ENCODE results near the gene ADAMTS20.
"Not testable (repeated sequence)": the region's sequence is repeated elsewhere in the genome, so short reads cannot be mapped to it uniquely, and the experiment has no call there.

ADAMTS20 gene

DNA sequence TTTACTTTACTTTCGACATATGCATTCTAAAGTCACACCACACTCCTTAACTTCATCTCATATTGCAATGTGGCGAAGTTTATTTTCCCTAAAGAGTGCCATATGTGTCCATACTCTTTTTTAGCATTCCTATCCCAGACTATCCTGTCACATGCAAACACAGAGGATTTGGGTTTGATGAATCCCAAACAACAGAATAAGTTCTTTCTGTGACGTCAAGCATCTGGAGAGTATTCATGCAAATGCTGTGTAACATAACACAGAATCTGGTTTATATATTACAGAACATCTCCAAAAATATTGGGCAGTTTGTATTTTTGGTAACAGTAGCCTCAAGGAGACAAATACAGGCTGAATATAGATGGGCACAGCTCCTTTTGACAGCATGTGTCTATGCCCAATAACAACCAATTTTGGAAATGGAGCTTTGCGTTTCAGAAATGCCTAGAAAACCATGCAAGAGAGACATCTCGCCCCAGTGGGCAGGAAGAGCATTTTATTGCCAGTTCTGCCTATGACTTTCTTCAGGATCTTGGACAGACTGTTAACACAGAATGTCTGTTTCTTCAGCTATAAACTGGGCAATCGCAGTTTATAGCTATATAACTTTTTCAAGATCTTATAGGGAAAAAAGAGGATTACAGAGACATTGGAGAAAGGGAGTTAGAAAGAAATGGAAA, 190.8 kb downstream of the ADAMTS20 start:
- no peak for DNase-seq (ENCODE audit: low read depth)

DNA sequence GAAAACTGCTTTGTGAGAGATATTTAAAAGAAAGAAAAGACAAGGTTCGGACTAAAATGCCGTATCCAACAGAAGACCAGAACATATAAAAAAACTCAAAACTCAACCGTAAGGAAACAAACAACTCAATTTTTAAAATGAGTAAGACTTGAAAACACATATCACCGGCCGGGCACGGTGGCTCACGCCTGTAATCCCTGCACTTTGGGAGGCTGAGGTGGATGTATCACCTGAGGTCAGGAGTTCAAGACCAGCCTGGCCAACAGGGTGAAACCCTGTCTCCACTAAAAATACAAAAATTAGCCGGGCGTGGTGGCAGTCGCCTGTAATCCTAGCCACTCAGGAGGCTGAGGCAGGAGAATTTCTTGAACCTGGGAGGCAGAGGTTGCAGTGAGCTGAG, 192.0 kb downstream of the ADAMTS20 start:
- not testable (repeated sequence) for DNase-seq (ENCODE audit: low read depth)

DNA sequence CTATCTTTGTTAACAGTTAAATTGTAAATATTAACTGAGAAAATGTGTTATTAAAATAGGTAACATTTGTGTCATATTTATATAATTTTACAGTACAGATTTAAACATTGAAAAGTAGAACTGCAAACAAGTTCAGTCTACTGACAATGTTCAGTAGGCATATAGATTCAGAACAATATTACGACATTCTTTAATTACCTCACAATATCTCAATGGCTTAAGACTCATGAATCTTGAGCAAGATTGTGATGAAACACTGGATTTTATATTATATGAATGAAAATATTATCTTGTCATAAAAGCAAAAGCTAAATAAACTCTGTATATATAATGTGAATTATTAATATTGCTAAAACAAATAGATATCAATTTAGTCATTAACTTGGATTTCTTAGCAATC, 194.9 kb downstream of the ADAMTS20 start:
- no peak for DNase-seq (ENCODE audit: low read depth)

DNA sequence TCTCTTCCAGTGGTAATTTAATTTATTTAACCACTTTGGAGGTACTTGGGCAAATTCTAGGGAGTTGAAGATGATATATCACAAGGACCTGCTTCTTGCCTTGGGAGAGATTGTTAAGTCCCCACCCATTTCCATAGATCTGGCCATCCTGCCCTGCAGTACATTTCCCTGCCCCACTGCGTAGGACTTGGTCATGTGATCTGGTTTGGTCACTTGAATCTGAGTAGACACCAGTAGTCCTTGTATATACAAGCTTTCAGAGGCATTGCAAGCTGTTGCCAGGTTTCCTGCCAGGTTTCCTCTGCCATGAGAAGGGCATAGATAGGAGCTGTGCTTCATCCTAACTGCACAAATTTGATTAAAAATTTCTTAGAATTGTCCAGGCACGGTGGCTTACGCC, 200.0 kb downstream of the ADAMTS20 start:
- DNase-seq (ENCODE audit: low read depth), result no peak

DNA sequence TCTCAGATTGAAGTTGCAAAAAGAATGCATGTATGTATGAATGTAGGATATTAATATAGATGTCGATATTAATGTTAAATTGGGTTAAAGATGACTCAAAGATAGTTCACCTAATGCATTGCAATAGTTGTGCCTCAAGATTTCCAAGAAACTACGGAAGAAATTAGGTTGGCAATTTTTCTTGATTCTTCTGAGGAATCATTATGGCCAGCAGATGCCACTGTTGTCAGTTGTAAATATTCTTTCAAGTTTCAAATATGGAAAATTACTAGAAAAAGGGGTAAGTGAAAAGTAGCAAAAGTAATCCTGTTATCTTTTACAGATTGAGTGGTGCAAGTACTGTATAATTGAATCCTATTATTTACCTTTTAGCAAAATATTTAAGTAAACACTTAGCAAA, 202.1 kb downstream of the ADAMTS20 start:
- DNase-seq (ENCODE audit: low read depth), result no peak

DNA sequence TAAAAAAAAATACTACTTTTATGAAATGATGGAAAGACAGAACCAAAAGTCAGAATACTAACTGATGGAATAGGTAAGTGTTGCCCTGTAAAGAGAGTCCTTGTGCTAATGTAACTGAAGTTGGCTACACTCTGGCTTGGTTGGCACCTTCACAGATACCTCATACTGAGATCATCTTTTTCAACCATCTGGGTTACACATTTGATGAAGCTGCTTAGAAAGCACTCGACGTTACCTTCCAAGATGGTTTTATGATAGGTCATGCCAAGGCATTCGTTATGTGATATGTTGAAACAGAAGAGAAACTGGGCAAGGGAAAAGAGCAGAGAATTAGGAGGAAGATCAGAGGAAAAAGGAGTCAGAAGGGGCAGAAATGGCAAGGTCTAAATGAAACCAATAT, 203.8 kb downstream of the ADAMTS20 start:
- no peak for DNase-seq (ENCODE audit: low read depth)

DNA sequence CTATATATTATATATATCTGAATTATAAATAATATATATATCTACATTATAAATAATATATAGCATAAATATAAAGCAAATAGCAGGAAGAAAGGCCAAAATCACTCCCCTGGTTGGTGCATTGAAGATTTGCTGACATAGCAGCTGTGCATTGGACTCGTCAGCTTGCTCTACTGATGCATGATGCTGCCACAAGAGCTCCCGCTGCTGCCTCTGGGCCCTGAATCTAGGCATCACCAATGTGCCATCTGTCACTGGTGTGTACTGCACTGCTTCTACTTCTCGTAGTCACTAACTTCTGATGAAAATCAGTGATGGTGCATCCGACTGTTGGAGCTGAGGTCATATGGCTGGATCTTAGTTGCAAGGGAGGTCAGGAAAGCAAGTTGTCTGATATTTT, 205.0 kb downstream of the ADAMTS20 start:
- no peak for DNase-seq (ENCODE audit: low read depth)

DNA sequence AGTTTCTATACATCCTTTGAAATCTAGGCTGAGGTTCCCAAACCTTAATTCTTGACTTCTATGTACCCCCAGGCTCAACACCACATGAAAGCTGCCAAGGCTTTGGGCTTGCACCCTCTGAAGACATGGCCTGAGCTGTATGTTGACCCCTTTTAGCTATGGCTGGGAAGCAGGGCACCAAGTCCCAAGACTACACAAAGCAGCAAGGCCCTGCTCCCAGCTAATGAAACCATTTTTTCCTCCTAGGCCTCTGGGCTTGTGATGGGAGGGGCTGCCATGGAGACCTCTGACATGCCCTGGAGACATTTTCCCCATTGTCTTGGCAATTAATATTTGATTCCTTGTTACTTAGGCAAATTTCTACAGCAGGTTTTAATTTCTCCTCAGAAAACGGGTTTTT, 207.0 kb downstream of the ADAMTS20 start:
- no peak for DNase-seq (ENCODE audit: low read depth)

DNA sequence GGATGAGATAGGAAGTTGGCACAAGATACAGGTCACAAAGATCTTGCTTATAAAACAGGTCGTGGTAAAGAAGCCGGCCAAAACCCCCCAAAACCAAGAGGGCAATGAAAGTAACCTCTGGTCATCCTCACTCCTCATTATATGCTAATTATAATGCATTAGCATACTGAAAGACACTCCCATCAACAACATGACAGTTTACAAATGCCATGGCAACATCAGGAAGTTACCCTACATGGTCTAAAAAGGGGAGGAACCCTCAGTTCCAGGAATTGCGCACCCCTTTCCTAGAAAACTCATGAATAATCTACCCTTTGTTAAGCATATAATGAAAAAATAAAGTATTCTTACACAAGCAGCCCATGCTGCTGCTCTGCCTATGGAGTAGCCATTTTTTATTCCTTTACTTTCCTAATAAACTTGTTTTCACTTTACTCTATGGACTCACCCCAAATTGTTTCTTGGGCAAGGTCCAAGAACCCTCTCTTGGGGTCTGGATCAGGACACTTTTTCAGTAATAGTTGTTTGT, 210.2 kb downstream of the ADAMTS20 start:
- not testable (repeated sequence) for DNase-seq (ENCODE audit: low read depth)

DNA sequence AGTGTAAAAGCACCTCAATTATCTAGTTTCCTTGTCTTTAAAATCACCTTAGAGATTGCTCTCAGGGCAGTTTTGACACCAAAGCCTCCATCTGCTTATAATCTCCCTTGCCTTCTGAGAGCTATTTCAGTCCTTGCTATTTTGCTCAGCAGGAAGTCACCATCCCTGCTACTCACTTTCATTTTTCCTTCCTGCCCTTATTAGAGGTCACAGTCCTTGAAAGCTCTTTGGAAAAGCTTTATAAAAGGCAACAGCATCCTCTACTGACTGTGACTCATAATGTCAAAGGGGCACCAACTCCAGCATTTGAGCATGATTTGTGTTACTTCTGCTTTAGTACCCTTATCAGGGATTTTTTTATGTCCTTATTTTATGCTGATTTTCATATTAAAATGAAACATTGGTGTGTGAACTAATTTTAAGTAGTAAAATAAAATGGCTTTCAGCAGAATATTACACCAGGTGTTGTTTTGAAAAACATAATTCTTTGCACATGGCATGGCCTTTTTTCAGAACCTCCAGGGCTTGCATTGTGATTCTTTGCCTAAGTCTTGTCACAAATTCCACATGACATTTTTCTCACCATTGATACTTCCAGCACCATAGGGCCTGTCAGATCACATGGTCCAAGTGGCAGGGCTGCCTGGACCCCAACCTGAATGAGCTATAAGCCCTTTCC, 213.0 kb downstream of the ADAMTS20 start:
- DNase-seq (ENCODE audit: low read depth), result peak; percentile 18

DNA sequence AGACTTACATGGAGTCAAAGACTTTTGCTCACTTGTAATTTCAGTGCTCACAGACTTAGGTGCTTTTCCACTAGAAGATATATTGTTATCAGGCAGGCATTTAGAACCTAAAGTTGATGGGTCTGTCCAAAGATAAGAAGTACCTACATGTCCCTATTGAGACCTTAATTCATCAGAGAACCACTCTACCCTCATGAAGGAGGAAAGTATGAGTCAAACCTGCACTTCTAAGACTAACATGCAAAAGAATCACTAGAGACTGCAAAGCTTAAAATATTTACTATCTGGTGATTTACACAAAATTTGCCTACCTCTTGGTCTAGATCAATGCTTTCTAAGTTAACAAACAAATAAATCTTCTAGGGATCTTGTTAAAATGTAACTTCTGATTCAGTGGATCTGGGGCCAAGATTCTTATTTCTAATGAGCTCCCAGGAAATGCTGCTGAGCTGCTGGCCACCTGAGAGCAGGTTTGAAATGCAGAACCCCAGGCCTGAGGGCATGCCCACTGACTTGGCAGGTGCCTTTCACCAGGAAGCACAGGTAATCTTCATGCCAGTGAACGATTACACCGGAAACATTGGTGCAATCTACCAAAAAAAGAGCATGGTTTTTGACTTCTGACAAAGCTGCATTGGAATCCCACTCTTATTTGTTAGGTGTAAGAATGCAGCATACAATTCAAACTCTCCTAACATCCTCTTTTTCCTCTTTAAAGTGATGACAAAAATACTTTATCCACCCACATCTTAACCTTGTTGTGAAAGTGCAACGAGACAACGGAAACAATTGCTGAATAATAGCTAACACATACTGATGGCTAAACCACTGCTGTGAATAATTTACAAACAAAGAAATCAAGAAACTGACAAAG, 214.2 kb downstream of the ADAMTS20 start:
- no peak for DNase-seq (ENCODE audit: low read depth)

DNA sequence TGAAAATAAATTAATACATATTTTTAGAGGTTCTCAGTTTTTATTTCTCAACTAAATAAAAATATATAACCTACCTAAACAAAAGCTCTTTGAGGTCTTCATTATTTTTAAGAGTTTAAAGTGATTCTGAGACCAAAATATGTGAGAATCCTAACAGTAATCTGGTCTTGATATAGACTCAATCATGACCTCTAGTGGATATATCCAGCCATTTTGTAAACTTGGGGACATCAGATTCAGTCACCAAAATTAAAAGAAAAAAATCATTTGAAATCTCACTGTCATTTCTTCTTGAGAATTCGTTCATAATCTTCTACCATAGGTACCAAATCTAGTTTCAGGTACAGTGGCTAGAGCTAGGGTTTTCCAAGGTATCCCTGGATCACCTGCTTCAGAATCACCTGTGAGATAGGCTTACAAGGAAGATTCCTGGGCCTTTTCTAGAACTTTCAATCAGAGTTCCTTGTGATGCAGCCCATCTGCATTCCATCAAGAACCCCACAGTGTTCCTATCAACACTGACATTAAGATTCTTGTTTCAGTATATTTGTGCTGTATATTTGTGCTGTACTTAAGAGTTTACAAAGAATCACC, 214.9 kb downstream of the ADAMTS20 start:
- DNase-seq (ENCODE audit: low read depth), result no peak

DNA sequence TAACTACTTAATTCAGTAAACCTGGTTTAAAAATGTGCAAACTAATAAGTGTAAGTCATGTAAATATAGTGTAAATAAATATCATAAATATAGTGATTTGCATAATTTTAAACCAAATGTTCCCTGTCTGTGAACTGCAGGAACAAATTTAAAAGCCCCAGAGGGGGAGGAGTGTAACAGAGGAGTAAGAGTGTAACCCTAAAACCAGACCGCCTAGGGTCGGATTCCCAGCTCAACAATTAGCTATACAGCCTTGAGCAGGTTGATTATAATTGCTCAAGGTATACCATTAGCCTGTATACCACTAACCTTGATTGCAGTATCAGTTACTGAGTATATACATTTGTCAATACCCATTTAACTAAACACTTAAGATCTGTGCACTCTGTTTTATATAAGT, 218.4 kb downstream of the ADAMTS20 start:
- no peak for DNase-seq (ENCODE audit: low read depth)

DNA sequence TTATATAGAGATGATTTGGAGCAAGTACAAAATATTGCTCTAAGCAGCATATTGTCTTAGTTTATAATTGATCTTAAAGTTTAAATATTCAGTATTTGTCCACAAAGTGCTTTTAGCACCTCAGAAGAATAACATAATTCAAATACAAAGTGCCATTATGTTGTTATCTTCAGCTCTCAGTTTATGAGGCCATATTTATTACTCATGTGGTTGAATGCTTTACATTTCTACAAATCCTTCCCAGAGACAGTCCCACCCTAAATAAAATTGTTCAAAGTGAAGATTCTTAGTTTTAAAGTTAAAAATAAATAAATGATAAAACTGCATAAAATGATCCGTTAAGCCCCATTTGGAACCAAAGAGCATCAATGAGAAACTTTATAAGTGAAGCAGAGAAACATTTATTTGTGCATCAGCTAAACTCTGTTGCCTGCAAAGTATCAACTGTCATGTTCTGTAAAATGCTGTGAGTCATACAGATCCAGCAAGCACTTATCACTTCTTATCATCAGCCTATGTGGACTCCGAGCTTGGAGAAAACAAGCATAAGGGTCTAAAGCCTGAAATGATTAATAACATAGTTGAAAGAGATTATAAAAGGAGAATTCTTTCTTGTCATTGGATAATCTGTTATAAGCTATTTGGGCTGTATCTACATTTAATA, 218.9 kb downstream of the ADAMTS20 start:
- no peak for DNase-seq (ENCODE audit: low read depth)

DNA sequence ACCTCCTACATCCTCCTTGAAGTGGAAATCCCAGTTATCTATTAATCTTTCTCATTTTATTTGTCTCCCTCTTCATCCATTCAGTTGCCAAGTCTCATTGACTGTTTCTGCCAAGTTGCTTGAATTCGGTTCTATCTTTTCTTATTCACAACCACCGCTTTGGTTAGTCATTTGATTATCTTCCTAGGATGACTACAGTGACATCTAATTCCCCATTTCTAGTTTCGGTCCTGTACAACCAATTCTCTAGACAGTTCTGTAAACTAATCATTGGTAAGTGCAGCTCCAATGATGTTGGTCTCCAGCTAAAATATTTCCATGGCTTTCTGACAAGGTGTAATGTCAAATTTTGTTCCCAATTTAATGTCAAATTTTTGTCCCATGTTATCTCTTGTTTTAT, 220.1 kb downstream of the ADAMTS20 start:
- DNase-seq (ENCODE audit: low read depth), result no peak

DNA sequence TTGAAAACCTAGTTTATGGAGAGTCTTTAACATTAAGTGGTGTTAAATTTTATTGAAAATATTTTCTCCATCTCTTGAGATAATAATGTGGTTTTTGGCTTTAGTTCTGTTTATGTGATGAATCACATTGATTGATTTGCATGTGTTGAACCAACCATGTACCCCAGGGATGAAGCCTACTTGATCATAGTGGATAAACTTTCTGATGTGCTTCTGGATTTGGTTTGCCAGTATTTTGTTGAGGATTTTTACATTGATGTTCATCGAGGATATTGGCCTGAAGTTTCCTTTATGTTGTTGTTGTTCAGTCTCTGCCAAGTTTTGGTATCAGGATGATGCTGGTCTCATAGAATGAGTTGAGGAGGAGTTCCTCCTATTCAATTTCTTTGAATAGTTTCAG, 222.6 kb downstream of the ADAMTS20 start:
- no peak for DNase-seq (ENCODE audit: low read depth)

DNA sequence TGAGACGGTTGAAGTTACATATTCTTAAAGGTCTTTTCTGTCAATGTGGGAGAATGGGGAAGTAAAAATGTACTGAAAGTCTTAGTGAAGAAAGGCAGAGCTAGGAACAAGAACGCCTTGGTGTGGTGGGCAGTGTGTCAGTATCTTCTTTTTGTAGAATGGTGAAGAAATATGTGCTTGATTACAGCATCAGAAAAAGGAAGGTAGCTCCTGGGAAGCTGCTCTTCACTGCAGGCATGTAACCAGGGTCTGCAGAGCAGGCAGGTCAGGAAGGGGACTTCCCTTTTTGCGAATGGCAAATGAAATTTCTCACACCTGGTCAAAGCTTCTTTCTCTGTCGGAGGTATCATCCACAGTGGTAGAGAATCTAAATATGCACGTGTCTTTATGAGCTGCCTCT, 226.2 kb downstream of the ADAMTS20 start:
- DNase-seq (ENCODE audit: low read depth), result no peak

DNA sequence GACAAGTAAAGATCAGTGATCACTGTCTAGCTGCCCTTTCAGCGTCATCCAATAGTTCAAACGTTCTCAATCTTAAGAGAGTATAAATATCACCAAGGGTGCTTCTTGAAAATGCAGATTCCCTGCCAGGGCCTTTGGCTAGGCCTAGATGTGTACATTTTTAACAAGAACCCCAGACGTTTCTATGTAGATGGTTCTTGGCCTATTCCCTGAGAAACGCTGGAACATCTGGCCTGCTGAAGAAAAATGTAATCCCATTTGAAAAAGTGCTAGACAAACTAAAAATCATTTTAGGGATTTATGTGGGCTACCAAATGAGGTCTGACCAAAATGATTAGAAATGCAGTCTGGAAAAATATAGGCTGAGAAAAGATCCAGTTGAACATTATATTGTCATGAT, 231.7 kb downstream of the ADAMTS20 start:
- DNase-seq (ENCODE audit: low read depth), result no peak

DNA sequence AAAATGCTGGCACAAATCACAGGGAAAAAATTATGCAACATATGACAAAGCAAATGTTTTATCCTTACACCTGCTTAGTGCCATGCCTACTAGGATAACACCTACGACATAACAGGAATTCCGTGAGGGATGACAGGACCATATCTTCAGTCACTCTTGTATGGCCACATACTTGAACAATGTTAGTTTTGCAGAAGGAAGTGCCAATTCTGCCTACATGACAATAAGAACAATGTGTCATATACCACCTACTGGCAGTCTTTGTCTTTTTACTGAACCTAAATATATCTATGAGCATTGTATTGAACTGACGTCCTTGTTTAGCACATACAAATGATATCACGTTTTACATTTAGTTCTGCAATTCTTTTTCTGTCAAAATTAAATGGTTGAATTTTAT, 234.0 kb downstream of the ADAMTS20 start:
- no peak for DNase-seq (ENCODE audit: low read depth)

DNA sequence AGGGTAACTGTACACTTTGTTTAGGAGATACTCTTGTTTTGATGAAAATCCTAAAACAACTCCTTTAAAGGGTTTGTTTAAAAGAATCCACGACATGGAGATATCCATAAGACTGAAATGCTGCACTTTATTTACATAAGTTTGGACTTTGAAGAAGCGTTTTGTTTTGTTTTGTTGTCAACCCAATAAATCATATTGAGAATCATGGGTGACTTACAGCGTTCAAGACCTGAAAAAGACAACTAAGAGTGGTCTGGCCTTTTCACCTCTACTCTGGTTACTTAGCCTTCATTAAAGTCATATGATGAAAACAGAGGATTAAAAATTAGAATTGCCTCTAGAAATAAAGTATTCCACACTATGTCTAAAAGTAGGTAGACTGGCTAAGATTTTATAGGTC, 234.8 kb downstream of the ADAMTS20 start:
- DNase-seq (ENCODE audit: low read depth), result no peak

DNA sequence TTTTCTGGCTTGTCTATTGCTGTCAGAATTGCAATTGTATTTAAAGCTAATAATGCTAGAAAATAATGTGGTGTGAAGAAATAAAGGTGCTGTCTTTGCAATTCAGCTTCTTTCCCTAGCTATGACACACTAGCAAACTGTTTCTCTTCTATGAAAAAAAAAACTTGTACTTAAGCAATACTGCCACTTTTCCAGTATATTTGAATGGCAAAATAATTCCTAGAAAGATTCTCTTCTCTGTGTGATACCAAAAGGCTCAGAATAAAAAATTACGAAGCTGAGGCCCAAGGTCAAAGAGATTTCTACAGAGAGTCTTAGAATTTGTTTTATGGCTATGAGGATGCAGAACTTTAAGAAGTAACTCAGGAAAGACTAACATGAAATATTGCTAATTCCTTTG, 235.5 kb downstream of the ADAMTS20 start:
- DNase-seq (ENCODE audit: low read depth), result no peak

DNA sequence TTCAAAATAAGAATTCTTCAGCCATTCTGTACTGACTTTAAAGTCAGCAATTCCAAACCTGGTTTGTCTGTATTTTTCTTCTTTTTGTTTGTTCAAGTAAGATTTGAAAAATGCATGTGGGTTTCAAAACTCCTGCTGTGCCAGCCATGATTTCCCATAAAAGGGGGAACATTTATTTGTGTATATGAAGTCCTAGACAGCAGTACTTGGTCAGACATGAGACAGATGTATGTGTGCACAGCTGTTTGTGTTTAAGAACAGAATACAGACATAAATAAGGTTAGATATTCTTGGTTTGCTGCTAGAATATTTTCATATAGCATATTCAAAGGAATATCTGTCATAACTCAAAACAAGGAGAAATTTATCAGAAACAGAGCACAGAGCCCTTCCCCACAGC, 236.0 kb downstream of the ADAMTS20 start:
- no peak for DNase-seq (ENCODE audit: low read depth)
